OCI-LY1 (cell line): ENCODE results near the gene C22orf15.

Experiments used
- H2AFZ ChIP-seq: fragments of 200-600 bp; sonication (generic), shearing (Covaris generic); 2 replicates; pipeline ENCODE4 v1.6.0; 2014; ENCODE audit warnings: antibody characterized with exemption, mild to moderate bottlenecking, low read length
- H3F3A ChIP-seq: fragments of 200-600 bp; sonication (generic), shearing (Covaris generic); 2 replicates; pipeline ENCODE4 v1.6.0; 2014; ENCODE audit warnings: mild to moderate bottlenecking, antibody characterized with exemption, low read length, moderate library complexity; ENCODE audit not compliant: insufficient read depth
- H3K27ac ChIP-seq: fragments of 200-600 bp; sonication (generic); 2 replicates; pipeline ENCODE4 v1.5.1; 2014; ENCODE audit warnings: low read length, mixed run types, mild to moderate bottlenecking, low read depth; ENCODE audit not compliant: poor library complexity, severe bottlenecking
- H3K27me3 ChIP-seq: fragments of 200-600 bp; sonication (generic); 2 replicates; pipeline ENCODE4 v1.6.0; 2014; ENCODE audit warnings: antibody characterized with exemption, mild to moderate bottlenecking, low read length, moderate library complexity; ENCODE audit not compliant: insufficient read depth
- H3K36me3 ChIP-seq: fragments of 200-600 bp; sonication (generic); 2 replicates; pipeline ENCODE4 v1.6.1; 2014; ENCODE audit warnings: mild to moderate bottlenecking, antibody characterized with exemption, low read length, moderate library complexity, mixed read lengths; ENCODE audit not compliant: insufficient read depth
- H3K4me1 ChIP-seq: fragments of 200-600 bp; sonication (generic); 2 replicates; pipeline ENCODE4 v1.5.1; 2014; ENCODE audit warnings: mild to moderate bottlenecking, low read length, moderate library complexity; ENCODE audit not compliant: insufficient read depth, severe bottlenecking
- H3K4me2 ChIP-seq: fragments of 200-600 bp; sonication (generic), shearing (Covaris generic); 2 replicates; pipeline ENCODE4 v1.6.1; 2014; ENCODE audit warnings: low read length
- H3K4me3 ChIP-seq: fragments of 200-600 bp; sonication (generic); 2 replicates; pipeline ENCODE4 v1.5.1; 2014; ENCODE audit warnings: low read length, low read depth, mild to moderate bottlenecking, mixed read lengths; ENCODE audit not compliant: poor library complexity, severe bottlenecking
- H3K79me2 ChIP-seq: fragments of 200-600 bp; shearing (Covaris generic); 2 replicates; pipeline ENCODE4 v1.6.1; 2016; ENCODE audit warnings: mixed run types, low read length, mixed read lengths; ENCODE audit not compliant: insufficient read depth
- H3K9ac ChIP-seq: fragments of 200-600 bp; sonication (generic), shearing (Covaris generic); 2 replicates; pipeline ENCODE4 v1.6.1; 2014; ENCODE audit warnings: mild to moderate bottlenecking, low read length, mixed read lengths
- H3K9me2 ChIP-seq: fragments of 200-600 bp; sonication (generic), shearing (Covaris generic); 2 replicates; pipeline ENCODE4 v1.6.1; 2014; ENCODE audit warnings: low read depth, mild to moderate bottlenecking, low read length, mixed read lengths
- H3K9me3 ChIP-seq: fragments of 200-600 bp; shearing (Covaris generic); 2 replicates; pipeline ENCODE4 v1.6.1; 2014; ENCODE audit warnings: low read length, mixed read lengths
- H4K20me1 ChIP-seq: fragments of 200-600 bp; sonication (generic), shearing (Covaris generic); 2 replicates; pipeline ENCODE4 v1.6.0; 2016; ENCODE audit warnings: mild to moderate bottlenecking, low read length; ENCODE audit not compliant: insufficient read depth
- CTCF ChIP-seq: fragments of 200-600 bp; sonication (generic), shearing (Covaris generic); IDR thresholded peaks from 2 replicates; pipeline ENCODE4 v1.5.1; 2017; ENCODE audit warnings: mild to moderate bottlenecking, antibody characterized with exemption, low read length, moderate library complexity, mixed read lengths
- EZH2 ChIP-seq: fragments of 200-600 bp; sonication (generic), shearing (Covaris generic); IDR thresholded peaks from 2 replicates; pipeline ENCODE4 v1.8.0; 2017; ENCODE audit warnings: borderline replicate concordance, mixed run types, mild to moderate bottlenecking, antibody characterized with exemption, low read length, moderate library complexity, mixed read lengths

C22orf15 gene

GRCh38 chr22:23779083-23779482, 16.3 kb downstream of the C22orf15 start:
- Histone ChIP-seq H3K9me3 (no peaks in the 10 kb centered on the region), H3K9ac (no peak overlapping the region), H3K4me3 (no peak overlapping the region), H3K4me1 (no peaks in the 10 kb centered on the region), H3K36me3 (no peaks in the 10 kb centered on the region), H4K20me1 (no peaks in the 10 kb centered on the region), H3K79me2 (no peaks in the 10 kb centered on the region), H2AFZ (no peak overlapping the region), H3K27me3 (0 out of 2 replicates have a peak, but pooled peaks cover 4% of the 10 kb centered on the region), H3K9me2 (no peaks in the 10 kb centered on the region), H3K4me2 (no peak overlapping the region), H3K27ac (no peak overlapping the region), H3F3A (no peaks in the 10 kb centered on the region)
- TF ChIP-seq EZH2 (no peak), CTCF (no peak)

DNA sequence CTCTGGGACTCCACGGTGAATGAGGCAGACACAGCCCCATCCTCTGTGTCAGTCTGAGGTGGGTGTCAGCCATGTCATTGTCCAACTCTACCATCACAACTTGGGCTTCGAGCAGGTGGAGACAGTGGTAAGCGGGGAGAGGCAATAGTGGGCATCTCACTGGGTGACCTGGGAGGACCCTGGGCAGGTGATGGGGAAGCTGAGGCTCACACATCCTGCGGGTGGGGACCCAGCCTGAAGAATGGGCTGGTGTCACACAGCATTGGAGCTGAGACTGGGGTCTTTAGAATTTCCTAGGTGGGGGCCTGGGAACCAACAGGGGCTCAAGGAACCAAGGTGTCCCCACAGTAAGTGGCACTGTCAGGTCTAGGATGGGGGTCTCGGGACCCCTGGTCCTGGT, 16.9 kb downstream of the C22orf15 start:
- Histone ChIP-seq H3F3A (no peaks in the 10 kb centered on the region), H2AFZ (no peak overlapping the region), H3K9ac (no peak overlapping the region), H3K36me3 (no peaks in the 10 kb centered on the region), H3K4me3 (no peak overlapping the region), H3K27ac (no peak overlapping the region), H3K4me2 (no peak overlapping the region), H3K79me2 (no peaks in the 10 kb centered on the region), H3K9me2 (no peaks in the 10 kb centered on the region), H3K9me3 (no peaks in the 10 kb centered on the region), H3K4me1 (no peaks in the 10 kb centered on the region), H3K27me3 (0 out of 2 replicates have a peak, but pooled peaks cover 4% of the 10 kb centered on the region), H4K20me1 (no peaks in the 10 kb centered on the region)
- no peak for TF ChIP-seq CTCF
- no peak for TF ChIP-seq EZH2

DNA sequence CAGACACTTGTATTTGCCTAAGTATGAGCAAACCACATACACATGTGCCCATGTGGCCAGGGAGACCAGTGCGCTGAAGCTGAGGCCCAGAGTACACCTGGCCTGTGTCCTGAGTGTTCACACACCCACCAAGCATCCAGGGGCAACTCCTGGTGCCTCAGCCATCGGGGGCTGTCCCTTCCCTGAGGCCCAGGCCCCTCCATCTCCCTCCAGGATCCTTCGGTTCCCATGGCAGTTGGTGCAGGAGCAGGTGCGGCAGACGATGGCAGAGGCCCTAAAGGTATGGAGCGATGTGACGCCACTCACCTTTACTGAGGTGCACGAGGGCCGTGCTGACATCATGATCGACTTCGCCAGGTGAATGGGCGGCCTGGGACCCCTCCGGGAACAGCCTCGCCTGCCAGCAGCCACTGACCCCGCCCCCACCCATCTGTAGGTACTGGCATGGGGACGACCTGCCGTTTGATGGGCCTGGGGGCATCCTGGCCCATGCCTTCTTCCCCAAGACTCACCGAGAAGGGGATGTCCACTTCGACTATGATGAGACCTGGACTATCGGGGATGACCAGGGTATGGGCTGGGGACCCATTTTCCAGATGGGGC, 17.5 kb downstream of the C22orf15 start:
- Histone ChIP-seq H3K4me3 (no peak overlapping the region), H3K9ac (no peak overlapping the region), H3K4me2 (no peak overlapping the region), H4K20me1 (no peaks in the 10 kb centered on the region), H3K9me3 (no peaks in the 10 kb centered on the region), H3K9me2 (no peaks in the 10 kb centered on the region), H3K36me3 (no peaks in the 10 kb centered on the region), H2AFZ (no peak overlapping the region), H3K27me3 (0 out of 2 replicates have a peak, but pooled peaks cover 4% of the 10 kb centered on the region), H3F3A (no peaks in the 10 kb centered on the region), H3K79me2 (no peaks in the 10 kb centered on the region), H3K27ac (no peak overlapping the region), H3K4me1 (no peaks in the 10 kb centered on the region)
- TF ChIP-seq EZH2 = no peak
- TF ChIP-seq CTCF = no peak
